GM12878 (cell line): Measurements from ENCODE around the gene EVA1A. TPM values are rescaled to one million over a fixed set of nuclear protein-coding genes. Genes with fewer than 3 reads are reported as not detected.

Experiments used
- ATAC-seq: fragments of 200-7000 bp; cut with Tn5 transposase; 3 replicates; pipeline ENCODE4 v1.9.1; 2020; ENCODE audit warnings: mild to moderate bottlenecking, moderate library complexity
- BruUV-seq: library from RNA; stranded (reverse); fragments of 400-500 nt; replicated peaks from 2 replicates; lab custom pipeline; 2021; lab: Mats Ljungman, UMichigan
- CTCF ChIA-PET: fragments of 300-600 bp; sonication (Branson Sonifier 250); formaldehyde crosslinking; extraction: SDS; loops from one replicate; lab custom pipeline; 2021; ENCODE audit warnings: inconsistent platforms; lab: Yijun Ruan, JAX
- POLR2A ChIA-PET: fragments of 350-600 bp; formaldehyde crosslinking; extraction: SDS; loops from one replicate; lab custom pipeline; 2021; ENCODE audit warnings: inconsistent platforms; lab: Charles Lee
- RAD21 ChIA-PET: fragments of 300-600 bp; sonication (Branson Sonifier 250); formaldehyde crosslinking; loops from one replicate; lab custom pipeline; 2023; ENCODE audit warnings: antibody characterized with exemption; ENCODE audit not compliant: unreplicated experiment; lab: Charles Lee
- SMC1A ChIA-PET: fragments of 300-600 bp; sonication (Branson Sonifier 250); formaldehyde crosslinking; loops from one replicate; lab custom pipeline; 2023; ENCODE audit not compliant: unreplicated experiment, uncharacterized antibody; lab: Charles Lee
- DNase-seq: peaks from one replicate; pipeline ENCODE4 v3.0.0-alpha.2; 2011; ENCODE audit warnings: low read depth, low spot score
- FAIRE-seq: peaks from 3 replicates; lab custom pipeline; 2011; peaks lifted over from hg19 to GRCh38; lab: Jason Lieb, UNC
- H2AFZ ChIP-seq: 2 replicates; pipeline ENCODE4 v1.6.0; 2011; ENCODE audit warnings: low read depth, low read length, control low read depth; ENCODE audit not compliant: control insufficient read depth
- H3K27ac ChIP-seq: 2 replicates; pipeline ENCODE4 v1.5.1; 2011; ENCODE audit warnings: control low read depth; ENCODE audit not compliant: control insufficient read depth, insufficient read depth
- H3K27me3 ChIP-seq, 2 experiments: replicated peaks in 1 of 2; 2 replicates each; pipeline versions ENCODE4 v1.6.0 to v1.6.1; 2011; ENCODE audit warnings: low read length in 1 of 2; ENCODE audit not compliant: control insufficient read depth in 2 of 2, insufficient read depth in 2 of 2
- H3K36me3 ChIP-seq, 2 experiments: 2 replicates each; pipeline ENCODE4 v1.5.1; 2011; ENCODE audit warnings: low read length in 1 of 2; ENCODE audit not compliant: control insufficient read depth in 2 of 2, insufficient read depth in 2 of 2
- H3K4me1 ChIP-seq: 2 replicates; pipeline ENCODE4 v1.6.1; 2011; ENCODE audit warnings: mild to moderate bottlenecking, low read length, moderate library complexity, mixed read lengths; ENCODE audit not compliant: control insufficient read depth, insufficient read depth
- H3K4me2 ChIP-seq: 2 replicates; pipeline ENCODE4 v1.6.0; 2011; ENCODE audit warnings: control low read depth; ENCODE audit not compliant: control insufficient read depth, insufficient read depth
- H3K4me3 ChIP-seq: fragments of 200-600 bp; sonication (generic); 2 replicates; pipeline ENCODE4 v1.5.1; 2016
- H3K79me2 ChIP-seq: 2 replicates; pipeline ENCODE4 v1.6.0; 2011; ENCODE audit warnings: low read length; ENCODE audit not compliant: control insufficient read depth, insufficient read depth
- H3K9ac ChIP-seq: 2 replicates; pipeline ENCODE4 v1.8.0; 2011; ENCODE audit warnings: low read length, control low read depth, mixed read lengths; ENCODE audit not compliant: control insufficient read depth, insufficient read depth
- H3K9me3 ChIP-seq: replicated peaks from 3 replicates; pipeline ENCODE4 v1.5.1; 2011; ENCODE audit warnings: mild to moderate bottlenecking, low read length; ENCODE audit not compliant: control insufficient read depth, insufficient read depth
- H4K20me1 ChIP-seq: 2 replicates; pipeline ENCODE4 v1.6.0; 2011; ENCODE audit not compliant: control insufficient read depth, insufficient read depth
- ASH2L ChIP-seq: fragments of 300-600, 200-600 bp; sonication (generic); IDR thresholded peaks from 2 replicates; pipeline ENCODE4 v1.6.1; 2017; ENCODE audit warnings: low read depth, mild to moderate bottlenecking, borderline replicate concordance
- ATF3 ChIP-seq: IDR thresholded peaks from 2 replicates; pipeline ENCODE4 v1.6.1; 2011; ENCODE audit warnings: low read depth, mild to moderate bottlenecking, low read length, moderate library complexity, borderline replicate concordance; ENCODE audit errors: extremely low read depth
- BRCA1 ChIP-seq: IDR thresholded peaks from 2 replicates; pipeline ENCODE4 v1.6.1; 2011; ENCODE audit warnings: low read depth, low read length, improper control_type of control experiment
- CHD1 ChIP-seq: IDR thresholded peaks from 2 replicates; pipeline ENCODE4 v1.6.1; 2012; ENCODE audit warnings: low read depth, low read length, improper control_type of control experiment
- FOS ChIP-seq: IDR thresholded peaks from 3 replicates; pipeline ENCODE4 v1.6.1; 2011; ENCODE audit warnings: borderline replicate concordance; ENCODE audit not compliant: insufficient read length; ENCODE audit errors: extremely low read depth
- FOXM1 ChIP-seq: IDR thresholded peaks from 2 replicates; pipeline ENCODE4 v1.6.1; 2012; ENCODE audit warnings: low read depth, mild to moderate bottlenecking, inconsistent platforms, low read length, moderate library complexity
- HDAC2 ChIP-seq: fragments of 200-600 bp; sonication (generic); IDR thresholded peaks from 2 replicates; pipeline ENCODE4 v1.6.1; 2017
- JUNB ChIP-seq: IDR thresholded peaks from 2 replicates; pipeline ENCODE4 v1.6.1; 2016; ENCODE audit warnings: antibody characterized with exemption, mild to moderate bottlenecking
- MLLT1 ChIP-seq: fragments of 450-650 bp; IDR thresholded peaks from 2 replicates; pipeline ENCODE4 v1.6.1; 2016; ENCODE audit warnings: mild to moderate bottlenecking
- PML ChIP-seq: IDR thresholded peaks from 2 replicates; pipeline ENCODE4 v1.6.1; 2012; ENCODE audit warnings: low read length, inconsistent platforms
- SMARCA5 ChIP-seq: fragments of 450-650 bp; IDR thresholded peaks from 2 replicates; pipeline ENCODE4 v1.6.1; 2017; ENCODE audit warnings: mild to moderate bottlenecking
- SREBF2 ChIP-seq: IDR thresholded peaks from 2 replicates; pipeline ENCODE4 v1.6.1; 2012; ENCODE audit warnings: mild to moderate bottlenecking, low read length
- USF1 ChIP-seq: IDR thresholded peaks from 2 replicates; pipeline ENCODE4 v1.6.1; 2011; ENCODE audit warnings: borderline replicate concordance, low read depth, mild to moderate bottlenecking, moderate library complexity, mixed read lengths, low read length; ENCODE audit not compliant: insufficient read depth; ENCODE audit errors: extremely low read length
- USF2 ChIP-seq: IDR thresholded peaks from 2 replicates; pipeline ENCODE4 v1.6.1; 2011; ENCODE audit warnings: low read depth, low read length, improper control_type of control experiment, borderline replicate concordance
- WGBS: methylation state at CpG from one replicate; pipeline ENCODE4 v1.1.6; 2016; ENCODE audit warnings: low lambda C conversion rate; ENCODE audit not compliant: insufficient replicate concordance, insufficient coverage; ENCODE audit errors: missing lambda C conversion rate; 5-methylcytosine and 5-hydroxymethylcytosine counted together
- in situ Hi-C: fragments of 300-500 bp; cut with MboI; formaldehyde crosslinking; loops from 9 replicates; pipeline ENCODE4 v1.14.3; 2018; ENCODE audit warnings: mixed read lengths
- intact Hi-C: fragments of 100-400 bp; cut with micrococcal nuclease; formaldehyde crosslinking; loops from one replicate; pipeline ENCODE4 v1.14.2; 2022; ENCODE audit not compliant: unreplicated experiment
- polyA plus RNA-seq, 11 experiments: library from polyadenylated mRNA; depleted of rRNA in 4 of 11; unstranded in 6 of 11; stranded (reverse) in 5 of 11; fragments of >200 nt; fragmentation: Nextera tagmentation in 4 of 11; fragmentation: Illumina TruSeq in 1 of 11; extraction: Ambion mirVana in 4 of 11; extraction: Trizol in 1 of 11; gene quantifications; 1 replicate in 1 of 11; 2 replicates in 10 of 11; pipeline versions ENCODE4 v1.2.1 to v1.2.3, GENCODE V29; 2011 to 2016; ENCODE audit warnings: inconsistent platforms in 2 of 11, missing spikeins in 2 of 11, low read depth in 1 of 11
- total RNA-seq, 4 experiments: library from RNA; depleted of rRNA in 3 of 4; stranded (reverse); fragments of >200 nt in 3 of 4; fragmentation: Illumina TruSeq in 1 of 4; extraction: Trizol in 1 of 4; gene quantifications; 2 replicates each; pipeline versions ENCODE4 v1.2.1 to v1.2.3, GENCODE V29; 2013 to 2021

Gene EVA1A
- total and polyA plus RNA-seq, 10 of the 15 experiments (the other 5 are each of a cell fraction or from before 2014, with no cell fraction given): 0.13 to 1.0 (median 0.34) TPM; not detected in 5

GRCh38 chr2:75513616-75514170, 47.0 kb downstream of the EVA1A start:
- Histone ChIP-seq H3K4me3 (no peak overlapping the region), H3K79me2 (no peaks in the 10 kb centered on the region), H3K36me3 (no peaks in the 10 kb centered on the region), H3K27ac (no peak overlapping the region), H3K9me3 (peaks cover 4% of the 10 kb centered on the region; the same call in 1 of the 3 replicates), H2AFZ (no peak overlapping the region), H3K9ac (no peak overlapping the region), H3K27me3 (no peaks in the 10 kb centered on the region), H4K20me1 (no peaks in the 10 kb centered on the region), H3K4me2 (no peak overlapping the region), H3K4me1 (no peaks in the 10 kb centered on the region)
- POLR2A ChIA-PET: no interaction called here
- 22% methylated on average over 4 of the region's 4 CpGs for WGBS
- no TSS peak for BruUV-seq
- ATAC-seq (no peak), FAIRE-seq (no peak), DNase-seq (no peak)
- intact Hi-C loops: no loop called here
- TF ChIP-seq PML (no peak), FOXM1 (no peak)
- SMC1A ChIA-PET: no interaction called here
- CTCF ChIA-PET: no interaction called here
- in situ Hi-C loops: no loop called here
- RAD21 ChIA-PET: no interaction called here

- DNase-seq (no peak), ATAC-seq (no peak), FAIRE-seq (no peak)
- Histone ChIP-seq H3K36me3 (no peaks in the 10 kb centered on the region), H3K4me1 (no peaks in the 10 kb centered on the region), H3K9ac (no peak overlapping the region), H3K27ac (no peak overlapping the region), H2AFZ (no peak overlapping the region), H3K79me2 (no peaks in the 10 kb centered on the region), H3K9me3 (peaks cover 4% of the 10 kb centered on the region; the same call in 1 of the 3 replicates), H3K4me2 (no peak overlapping the region), H3K27me3 (no peaks in the 10 kb centered on the region), H4K20me1 (no peaks in the 10 kb centered on the region), H3K4me3 (no peak overlapping the region)
- POLR2A ChIA-PET: no interaction called here
- CTCF ChIA-PET: no interaction called here
- intact Hi-C loops: no loop called here
- in situ Hi-C loops: no loop called here
- no TSS peak for BruUV-seq
- RAD21 ChIA-PET: no interaction called here
- SMC1A ChIA-PET: no interaction called here
- no peak for TF ChIP-seq HDAC2
- no peak for TF ChIP-seq FOS
- TF ChIP-seq ATF3: no peak
- TF ChIP-seq BRCA1: no peak
- no peak for TF ChIP-seq SMARCA5
- no peak for TF ChIP-seq MLLT1
- TF ChIP-seq ASH2L: no peak
- no peak for TF ChIP-seq JUNB
- TF ChIP-seq USF2: no peak
- peak; percentile 6 for TF ChIP-seq USF1
- TF ChIP-seq SREBF2: no peak
- no peak for TF ChIP-seq CHD1
Observed at GRCh38 chr2:75512455-75513212, 48.1 kb downstream of the EVA1A start.
